GM19372 (cell line): ENCODE data around the gene EIPR1.

Experiments used
- ATAC-seq: cut with Tn5 transposase; IDR thresholded peaks from one replicate; pipeline ENCODE4 v1.9.1; 2021; ENCODE audit warnings: mild to moderate bottlenecking, low read depth, moderate library complexity; ENCODE audit not compliant: unreplicated experiment

EIPR1 gene

GRCh38 chr2:3309496-3310355, 67.9 kb downstream of the EIPR1 start:
- no peak for ATAC-seq

GRCh38 chr2:3307901-3308300, 69.7 kb downstream of the EIPR1 start:
- ATAC-seq, result no peak

GRCh38 chr2:3307236-3307635, 70.4 kb downstream of the EIPR1 start:
- ATAC-seq, result no peak

GRCh38 chr2:3305952-3306351, 71.7 kb downstream of the EIPR1 start:
- no peak for ATAC-seq

GRCh38 chr2:3305431-3305830, 72.2 kb downstream of the EIPR1 start:
- ATAC-seq, result no peak

GRCh38 chr2:3303583-3304406, 73.8 kb downstream of the EIPR1 start:
- peak; percentile 99 for ATAC-seq

GRCh38 chr2:3302751-3303582, 74.7 kb downstream of the EIPR1 start:
- ATAC-seq, result no peak

GRCh38 chr2:3302421-3302750, 75.2 kb downstream of the EIPR1 start:
- ATAC-seq, result no peak

- ATAC-seq, result no peak
Measured at GRCh38 chr2:3301001-3301400, 76.6 kb downstream of the EIPR1 start.

GRCh38 chr2:3300224-3300995, 77.2 kb downstream of the EIPR1 start:
- ATAC-seq, result no peak

GRCh38 chr2:3299703-3300102, 77.9 kb downstream of the EIPR1 start:
- no peak for ATAC-seq

- ATAC-seq, result no peak
Measured at GRCh38 chr2:3299130-3299529, 78.5 kb downstream of the EIPR1 start.

- ATAC-seq, result no peak
Measured at GRCh38 chr2:3298191-3298590, 79.4 kb downstream of the EIPR1 start.

GRCh38 chr2:3297523-3297922, 80.1 kb downstream of the EIPR1 start:
- ATAC-seq, result no peak

- ATAC-seq, result no peak
Measured at GRCh38 chr2:3296182-3296972, 81.2 kb downstream of the EIPR1 start.

GRCh38 chr2:3294493-3294892, 83.1 kb downstream of the EIPR1 start:
- no peak for ATAC-seq

GRCh38 chr2:3294069-3294468, 83.5 kb downstream of the EIPR1 start:
- no peak for ATAC-seq

GRCh38 chr2:3293221-3293620, 84.4 kb downstream of the EIPR1 start:
- ATAC-seq, result no peak

- no peak for ATAC-seq
Measured at GRCh38 chr2:3292416-3292815, 85.2 kb downstream of the EIPR1 start.
